Measurements from ENCODE around the gene GNG7. TPM values are rescaled to one million over a fixed set of nuclear protein-coding genes. Genes with fewer than 3 reads are reported as not detected.
A peak's percentile ranks its signal among the peaks of the same experiment; 100 is the strongest.
"Not testable (repeated sequence)": the region's sequence is repeated elsewhere in the genome, so short reads cannot be mapped to it uniquely, and the experiment has no call there.

GNG7 gene
- total RNA-seq, 1 donor, result not detected

DNA sequence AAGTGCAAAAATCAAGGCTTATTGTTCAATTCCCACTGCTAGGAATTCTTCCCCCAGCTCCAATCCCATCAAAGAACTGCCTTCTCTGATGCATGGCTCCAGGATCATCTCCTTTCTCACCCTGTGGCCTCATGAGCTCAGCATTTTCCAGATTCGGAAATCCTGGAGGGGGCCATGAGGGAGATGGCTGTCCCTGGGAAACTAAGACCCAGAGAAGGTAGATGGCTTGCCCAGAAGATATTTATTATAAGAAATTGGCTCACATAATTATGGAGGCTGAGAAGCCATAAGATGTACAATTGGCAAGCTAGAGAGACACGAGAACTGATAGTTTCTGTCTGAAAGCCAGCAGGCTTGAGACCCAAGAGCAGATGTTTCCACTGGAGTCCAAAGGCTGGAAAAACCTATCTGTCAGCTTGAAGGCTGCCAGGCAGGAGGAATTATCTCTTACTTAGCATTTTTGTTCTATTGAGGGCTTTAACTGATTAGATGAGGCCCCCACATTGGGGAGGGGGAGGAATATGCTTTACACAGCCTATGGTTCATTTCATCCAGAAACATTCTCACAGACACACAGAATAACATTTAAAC lies 168.0 kb downstream of the GNG7 start:
- no peak overlapping the region for H3K4me3 ChIP-seq (ENCODE audit: low read depth, low read length)
- TF ChIP-seq, protein P1, sequence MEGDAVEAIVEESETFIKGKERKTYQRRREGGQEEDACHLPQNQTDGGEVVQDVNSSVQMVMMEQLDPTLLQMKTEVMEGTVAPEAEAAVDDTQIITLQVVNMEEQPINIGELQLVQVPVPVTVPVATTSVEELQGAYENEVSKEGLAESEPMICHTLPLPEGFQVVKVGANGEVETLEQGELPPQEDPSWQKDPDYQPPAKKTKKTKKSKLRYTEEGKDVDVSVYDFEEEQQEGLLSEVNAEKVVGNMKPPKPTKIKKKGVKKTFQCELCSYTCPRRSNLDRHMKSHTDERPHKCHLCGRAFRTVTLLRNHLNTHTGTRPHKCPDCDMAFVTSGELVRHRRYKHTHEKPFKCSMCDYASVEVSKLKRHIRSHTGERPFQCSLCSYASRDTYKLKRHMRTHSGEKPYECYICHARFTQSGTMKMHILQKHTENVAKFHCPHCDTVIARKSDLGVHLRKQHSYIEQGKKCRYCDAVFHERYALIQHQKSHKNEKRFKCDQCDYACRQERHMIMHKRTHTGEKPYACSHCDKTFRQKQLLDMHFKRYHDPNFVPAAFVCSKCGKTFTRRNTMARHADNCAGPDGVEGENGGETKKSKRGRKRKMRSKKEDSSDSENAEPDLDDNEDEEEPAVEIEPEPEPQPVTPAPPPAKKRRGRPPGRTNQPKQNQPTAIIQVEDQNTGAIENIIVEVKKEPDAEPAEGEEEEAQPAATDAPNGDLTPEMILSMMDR (IDR thresholded peaks at IDR 0.05; ENCODE audit: insufficient read depth, low read depth, low read length), result no peak
- DNase-seq (ENCODE audit: low read depth), result peak; percentile 78

DNA sequence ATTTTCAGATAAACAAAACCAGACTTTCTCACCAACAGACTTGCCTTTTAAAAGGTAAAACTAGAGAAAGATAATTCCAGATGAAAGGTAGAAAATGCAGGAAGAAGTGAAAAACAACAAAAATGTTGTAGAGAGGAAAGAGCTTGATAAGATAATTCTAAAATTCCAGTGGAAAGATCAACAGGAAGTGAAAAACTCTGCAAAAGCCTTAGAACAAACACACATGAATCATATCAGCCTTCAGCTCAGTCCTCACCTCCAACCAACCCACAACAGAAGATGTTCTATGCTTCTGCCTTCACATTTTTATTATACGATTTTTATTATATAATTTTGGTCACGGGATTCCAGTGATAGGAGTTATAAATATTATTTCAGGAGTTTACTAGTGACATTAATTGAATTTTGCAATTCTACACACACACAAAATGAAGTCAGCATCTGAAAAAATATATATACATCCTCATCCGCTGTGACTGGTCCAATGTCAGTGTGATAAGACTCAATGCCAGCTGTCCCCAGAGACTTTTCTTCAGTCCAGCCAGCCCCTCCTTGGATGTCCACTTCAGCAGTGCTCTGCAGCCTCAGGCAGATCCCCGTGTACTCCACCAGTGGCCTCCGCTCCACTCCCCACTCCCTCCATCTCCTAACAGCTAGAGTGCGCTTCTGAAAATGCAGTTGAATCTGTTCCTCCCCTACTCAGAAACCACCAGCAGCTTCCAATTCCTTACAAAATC lies 168.6 kb downstream of the GNG7 start:
- no peak overlapping the region for H3K4me3 ChIP-seq (ENCODE audit: low read depth, low read length)
- peak; percentile 30 for DNase-seq (ENCODE audit: low read depth)
- TF ChIP-seq, protein P1 (IDR thresholded peaks at IDR 0.05; ENCODE audit: insufficient read depth, low read depth, low read length), result no peak

DNA sequence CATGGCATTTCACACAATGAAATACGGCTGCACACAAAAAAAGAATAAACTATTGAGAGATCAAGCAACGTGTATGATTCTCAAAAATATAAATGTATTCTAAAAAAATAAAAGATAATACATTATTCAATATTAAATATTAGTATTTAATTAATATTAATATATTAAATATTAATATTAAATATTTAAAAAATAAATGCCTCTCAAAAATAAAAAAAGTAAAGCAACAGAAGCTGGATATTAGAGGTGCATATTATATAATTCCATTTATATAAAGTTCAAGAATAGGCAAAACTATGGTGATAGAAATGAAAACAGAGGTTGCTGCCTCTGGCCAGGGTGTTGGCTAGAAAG lies 169.4 kb downstream of the GNG7 start:
- TF ChIP-seq, protein P1 (IDR thresholded peaks at IDR 0.05; ENCODE audit: insufficient read depth, low read depth, low read length), result no peak
- DNase-seq (ENCODE audit: low read depth), result no peak
- H3K4me3 ChIP-seq (ENCODE audit: low read depth, low read length), result no peak overlapping the region

DNA sequence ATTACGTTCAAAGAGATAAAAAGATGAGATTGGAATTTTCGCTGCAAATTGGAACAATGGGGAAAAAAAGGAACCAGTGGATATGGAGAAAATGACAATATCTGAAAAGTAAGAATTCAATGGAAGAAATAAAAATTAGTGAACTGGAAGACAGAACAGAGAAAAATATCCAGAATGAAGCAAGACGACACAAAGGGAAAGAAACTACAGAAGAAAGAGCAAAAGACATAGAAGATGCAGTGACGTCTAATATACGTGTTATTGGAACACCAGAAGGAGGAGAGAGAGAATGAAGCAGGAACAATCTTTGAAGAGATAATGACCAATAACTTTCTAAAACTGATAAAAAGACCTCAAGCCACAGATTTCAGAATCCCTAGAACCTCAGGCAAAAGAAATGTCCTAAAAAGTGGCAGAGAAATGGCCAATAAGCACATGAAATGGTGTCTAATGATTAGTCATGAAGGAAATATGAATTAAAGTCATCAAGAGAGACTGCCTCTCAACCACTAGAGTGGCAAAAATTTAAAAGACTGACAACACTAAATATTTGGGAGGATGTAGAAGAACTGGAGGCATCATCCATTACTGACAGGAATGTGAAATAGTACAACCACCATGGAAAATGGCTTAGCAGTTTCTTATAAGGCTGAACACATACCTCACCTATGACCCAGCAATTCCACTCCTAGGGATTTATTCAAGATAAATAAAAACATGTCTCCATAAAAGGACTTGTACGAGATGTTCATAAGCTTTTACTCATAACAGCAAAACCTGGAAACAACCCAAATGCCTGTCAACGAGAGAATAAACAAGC lies 170.0 kb downstream of the GNG7 start:
- DNase-seq (ENCODE audit: low read depth), result peak; percentile 95
- no peak overlapping the region for H3K4me3 ChIP-seq (ENCODE audit: low read depth, low read length)
- TF ChIP-seq, protein P1 (IDR thresholded peaks at IDR 0.05; ENCODE audit: insufficient read depth, low read depth, low read length), result no peak

DNA sequence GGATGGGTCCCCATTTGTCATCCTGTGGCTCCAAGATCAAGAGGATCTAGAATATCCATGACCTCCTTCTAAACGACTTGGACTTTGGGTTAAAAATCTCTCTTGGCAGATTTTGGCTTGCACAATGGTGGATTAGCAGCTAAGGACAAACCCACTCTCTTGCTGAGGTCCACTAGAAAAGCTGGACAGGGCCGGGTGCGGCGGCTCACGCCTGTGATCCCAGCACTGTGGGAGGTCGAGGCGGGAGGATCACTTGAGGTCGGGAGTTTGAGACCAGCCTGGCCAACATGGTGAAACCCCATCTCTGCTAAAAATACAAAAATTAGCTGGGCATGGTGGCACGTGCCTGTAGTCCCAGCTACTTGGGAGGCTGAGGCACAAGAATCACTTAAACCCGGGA lies 172.6 kb downstream of the GNG7 start:
- H3K4me3 ChIP-seq (ENCODE audit: low read depth, low read length), result not testable (repeated sequence)
- peak; percentile 35 for DNase-seq (ENCODE audit: low read depth)

DNA sequence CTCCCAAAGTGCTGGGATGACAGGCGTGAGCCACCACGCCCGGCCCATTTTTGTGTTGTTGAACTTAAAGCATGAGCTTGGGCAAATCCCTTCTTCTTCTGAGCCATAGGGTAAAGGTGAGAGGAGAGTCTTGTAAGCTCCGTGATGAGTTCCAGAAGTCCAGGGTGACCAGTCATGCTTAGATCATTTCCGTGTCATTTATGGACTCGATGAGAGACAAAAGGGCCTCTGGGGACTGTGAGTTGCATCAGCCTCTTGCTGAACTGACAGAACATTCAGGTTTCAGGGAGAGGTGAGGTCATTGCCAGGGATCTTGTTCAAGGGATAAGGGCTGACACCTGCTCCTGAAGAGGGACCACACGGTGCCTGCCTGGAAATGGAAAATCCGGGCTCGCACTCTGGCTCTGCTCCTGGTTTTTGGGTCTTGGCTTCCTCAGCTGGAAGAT lies 173.0 kb downstream of the GNG7 start:
- H3K4me3 ChIP-seq (ENCODE audit: low read depth, low read length), result no peak overlapping the region
- DNase-seq (ENCODE audit: low read depth), result peak; percentile 94
- TF ChIP-seq, protein P1 (IDR thresholded peaks at IDR 0.05; ENCODE audit: insufficient read depth, low read depth, low read length), result no peak

DNA sequence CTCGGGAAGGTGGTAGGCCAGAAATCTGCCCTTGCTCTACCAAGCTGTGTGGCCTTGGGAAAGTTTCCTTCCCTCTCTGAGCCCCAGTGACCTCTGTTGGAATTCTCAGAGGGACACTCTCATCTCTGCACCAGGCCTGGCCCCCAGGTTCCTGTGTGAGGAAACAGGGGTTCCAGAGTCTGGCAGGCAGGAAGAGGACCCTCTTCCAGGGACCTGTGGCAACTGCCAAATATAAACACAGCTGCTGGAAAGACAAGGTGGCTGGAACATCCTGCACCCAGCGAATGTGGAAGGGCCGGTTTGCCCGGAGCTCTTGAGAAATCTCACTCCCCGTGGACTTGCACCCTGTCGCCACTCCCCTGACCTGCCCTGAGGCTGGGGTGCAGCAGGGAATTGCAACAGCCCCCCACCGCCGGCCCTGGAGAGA lies 173.8 kb downstream of the GNG7 start:
- TF ChIP-seq, protein P1 (IDR thresholded peaks at IDR 0.05; ENCODE audit: insufficient read depth, low read depth, low read length), result no peak
- no peak overlapping the region for H3K4me3 ChIP-seq (ENCODE audit: low read depth, low read length)
- peak; percentile 70 for DNase-seq (ENCODE audit: low read depth)
